GM12878 (cell line): Measurements from ENCODE around the gene OVOL1. TPM values are rescaled to one million over a fixed set of nuclear protein-coding genes. Genes with fewer than 3 reads are reported as not detected.

Source experiments
- ATAC-seq: fragments of 200-7000 bp; cut with Tn5 transposase; 3 replicates; pipeline ENCODE4 v1.9.1; 2020; ENCODE audit warnings: mild to moderate bottlenecking, moderate library complexity
- BruUV-seq: library from RNA; stranded (reverse); fragments of 400-500 nt; replicated peaks from 2 replicates; lab custom pipeline; 2021; lab: Mats Ljungman, UMichigan
- CTCF ChIA-PET: fragments of 300-600 bp; sonication (Branson Sonifier 250); formaldehyde crosslinking; extraction: SDS; loops from one replicate; lab custom pipeline; 2021; ENCODE audit warnings: inconsistent platforms; lab: Yijun Ruan, JAX
- POLR2A ChIA-PET: fragments of 350-600 bp; formaldehyde crosslinking; extraction: SDS; loops from one replicate; lab custom pipeline; 2021; ENCODE audit warnings: inconsistent platforms; lab: Charles Lee
- RAD21 ChIA-PET: fragments of 300-600 bp; sonication (Branson Sonifier 250); formaldehyde crosslinking; loops from one replicate; lab custom pipeline; 2023; ENCODE audit warnings: antibody characterized with exemption; ENCODE audit not compliant: unreplicated experiment; lab: Charles Lee
- SMC1A ChIA-PET: fragments of 300-600 bp; sonication (Branson Sonifier 250); formaldehyde crosslinking; loops from one replicate; lab custom pipeline; 2023; ENCODE audit not compliant: unreplicated experiment, uncharacterized antibody; lab: Charles Lee
- DNase-seq: peaks from one replicate; pipeline ENCODE4 v3.0.0-alpha.2; 2011; ENCODE audit warnings: low read depth, low spot score
- FAIRE-seq: peaks from 3 replicates; lab custom pipeline; 2011; peaks lifted over from hg19 to GRCh38; lab: Jason Lieb, UNC
- H2AFZ ChIP-seq: 2 replicates; pipeline ENCODE4 v1.6.0; 2011; ENCODE audit warnings: low read depth, low read length, control low read depth; ENCODE audit not compliant: control insufficient read depth
- H3K27ac ChIP-seq: 2 replicates; pipeline ENCODE4 v1.5.1; 2011; ENCODE audit warnings: control low read depth; ENCODE audit not compliant: control insufficient read depth, insufficient read depth
- H3K27me3 ChIP-seq, 2 experiments: replicated peaks in 1 of 2; 2 replicates each; pipeline versions ENCODE4 v1.6.0 to v1.6.1; 2011; ENCODE audit warnings: low read length in 1 of 2; ENCODE audit not compliant: control insufficient read depth in 2 of 2, insufficient read depth in 2 of 2
- H3K36me3 ChIP-seq, 2 experiments: 2 replicates each; pipeline ENCODE4 v1.5.1; 2011; ENCODE audit warnings: low read length in 1 of 2; ENCODE audit not compliant: control insufficient read depth in 2 of 2, insufficient read depth in 2 of 2
- H3K4me1 ChIP-seq: 2 replicates; pipeline ENCODE4 v1.6.1; 2011; ENCODE audit warnings: mild to moderate bottlenecking, low read length, moderate library complexity, mixed read lengths; ENCODE audit not compliant: control insufficient read depth, insufficient read depth
- H3K4me2 ChIP-seq: 2 replicates; pipeline ENCODE4 v1.6.0; 2011; ENCODE audit warnings: control low read depth; ENCODE audit not compliant: control insufficient read depth, insufficient read depth
- H3K4me3 ChIP-seq: fragments of 200-600 bp; sonication (generic); 2 replicates; pipeline ENCODE4 v1.5.1; 2016
- H3K79me2 ChIP-seq: 2 replicates; pipeline ENCODE4 v1.6.0; 2011; ENCODE audit warnings: low read length; ENCODE audit not compliant: control insufficient read depth, insufficient read depth
- H3K9ac ChIP-seq: 2 replicates; pipeline ENCODE4 v1.8.0; 2011; ENCODE audit warnings: low read length, control low read depth, mixed read lengths; ENCODE audit not compliant: control insufficient read depth, insufficient read depth
- H3K9me3 ChIP-seq: replicated peaks from 3 replicates; pipeline ENCODE4 v1.5.1; 2011; ENCODE audit warnings: mild to moderate bottlenecking, low read length; ENCODE audit not compliant: control insufficient read depth, insufficient read depth
- H4K20me1 ChIP-seq: 2 replicates; pipeline ENCODE4 v1.6.0; 2011; ENCODE audit not compliant: control insufficient read depth, insufficient read depth
- CHD1 ChIP-seq: IDR thresholded peaks from 2 replicates; pipeline ENCODE4 v1.6.1; 2012; ENCODE audit warnings: low read depth, low read length, improper control_type of control experiment
- RAD21 ChIP-seq: IDR thresholded peaks from 2 replicates; pipeline ENCODE4 v1.6.1; 2011; ENCODE audit warnings: mild to moderate bottlenecking, low read depth, low read length, moderate library complexity; ENCODE audit not compliant: insufficient read depth
- WGBS: methylation state at CpG from one replicate; pipeline ENCODE4 v1.1.6; 2016; ENCODE audit warnings: low lambda C conversion rate; ENCODE audit not compliant: insufficient replicate concordance, insufficient coverage; ENCODE audit errors: missing lambda C conversion rate; 5-methylcytosine and 5-hydroxymethylcytosine counted together
- in situ Hi-C: fragments of 300-500 bp; cut with MboI; formaldehyde crosslinking; loops from 9 replicates; pipeline ENCODE4 v1.14.3; 2018; ENCODE audit warnings: mixed read lengths
- intact Hi-C: fragments of 100-400 bp; cut with micrococcal nuclease; formaldehyde crosslinking; loops from one replicate; pipeline ENCODE4 v1.14.2; 2022; ENCODE audit not compliant: unreplicated experiment
- polyA plus RNA-seq, 11 experiments: library from polyadenylated mRNA; depleted of rRNA in 4 of 11; unstranded in 6 of 11; stranded (reverse) in 5 of 11; fragments of >200 nt; fragmentation: Nextera tagmentation in 4 of 11; fragmentation: Illumina TruSeq in 1 of 11; extraction: Ambion mirVana in 4 of 11; extraction: Trizol in 1 of 11; gene quantifications; 1 replicate in 1 of 11; 2 replicates in 10 of 11; pipeline versions ENCODE4 v1.2.1 to v1.2.3, GENCODE V29; 2011 to 2016; ENCODE audit warnings: inconsistent platforms in 2 of 11, missing spikeins in 2 of 11, low read depth in 1 of 11
- total RNA-seq, 4 experiments: library from RNA; depleted of rRNA in 3 of 4; stranded (reverse); fragments of >200 nt in 3 of 4; fragmentation: Illumina TruSeq in 1 of 4; extraction: Trizol in 1 of 4; gene quantifications; 2 replicates each; pipeline versions ENCODE4 v1.2.1 to v1.2.3, GENCODE V29; 2013 to 2021
- TF ChIP-seq, protein P1 (sequence below), 3 experiments: IDR thresholded peaks in 2 of 3; conservative IDR thresholded peaks in 1 of 3; 2 replicates each; pipeline ENCODE4 v1.5.1; 2011; ENCODE audit warnings: low read depth in 3 of 3, low read length in 3 of 3, mild to moderate bottlenecking in 3 of 3, control low read depth in 2 of 3, moderate library complexity in 2 of 3, inconsistent platforms in 1 of 3, mixed read lengths in 1 of 3; ENCODE audit not compliant: control insufficient read depth in 2 of 3, insufficient read depth in 1 of 3; ENCODE audit errors: extremely low read depth in 1 of 3

Gene OVOL1
- total and polyA plus RNA-seq, 10 of the 15 experiments (the other 5 are each of a cell fraction or from before 2014, with no cell fraction given), result 0.04 to 0.96 (median 0.09) TPM; not detected in 7

DNA sequence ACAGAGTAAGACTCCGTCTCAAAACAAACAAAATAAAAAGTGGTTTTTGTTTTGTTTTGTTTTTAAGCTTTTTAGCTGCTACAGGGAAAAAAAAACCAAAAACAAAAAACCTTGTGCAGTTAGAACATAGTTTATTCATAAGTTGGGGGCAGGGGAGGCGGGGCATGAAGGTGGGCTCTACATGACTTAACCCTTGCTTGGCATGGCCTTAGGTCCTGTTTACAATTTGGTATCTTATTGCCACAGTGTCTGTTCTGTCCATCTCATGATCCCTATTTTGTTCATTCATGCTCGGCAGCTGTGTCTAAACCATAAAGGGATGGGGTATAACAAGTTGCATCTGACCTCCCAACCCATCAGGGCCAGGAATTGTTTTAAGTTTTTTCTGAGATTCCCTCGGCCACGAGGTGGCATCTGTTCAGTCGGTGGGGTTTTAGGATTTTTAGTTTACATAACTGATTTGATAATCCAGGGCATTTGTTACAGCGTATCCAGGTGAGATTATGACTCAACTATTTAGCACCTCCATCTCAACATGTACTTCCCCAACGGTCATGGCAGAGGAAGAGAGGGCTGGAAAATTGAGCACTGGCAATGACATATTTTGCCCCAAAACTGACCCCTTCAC, 13.0 kb upstream of the OVOL1 start:
- ChIA-PET RAD21 (interaction anchor here (0.5 kb wide), 1 partner anchor 207 kb away, joined by 4 read pairs; no protein-coding TSS in a partner anchor), CTCF (interaction anchor here (1.0 to 8.7 kb wide), 4 partner anchors 44 to 112 kb away, joined by 3 to 192 read pairs (median 6); partner anchors contain the start of gene KAT5), POLR2A (interaction anchor here (0.6 to 1.0 kb wide), 2 partner anchors 63 to 277 kb away, joined by 5 read pairs; no protein-coding TSS in a partner anchor), SMC1A (interaction anchor here (1.0 to 1.4 kb wide), 2 partner anchors 62 kb away, joined by 3 to 4 read pairs; partner anchors contain the start of gene KAT5)
- no peak for FAIRE-seq
- intact Hi-C loops, result no loop called here
- Histone ChIP-seq H3K79me2 (no peaks in the 10 kb centered on the region), H3K9ac (no peak overlapping the region), H3K27me3 (no peaks in the 10 kb centered on the region), H3K4me1 (peaks cover 3% of the 10 kb centered on the region; the same call in 1 of the 2 replicates), H3K36me3 (peaks cover 3 to 4% of the 10 kb centered on the region in 2 experiments; a peak in 3 of 4 replicates), H4K20me1 (no peaks in the 10 kb centered on the region), H3K4me2 (no peak overlapping the region), H3K4me3 (no peak overlapping the region), H3K27ac (no peak overlapping the region), H2AFZ (no peak overlapping the region), H3K9me3 (no peaks in the 10 kb centered on the region)
- in situ Hi-C loops, result no loop called here
- ATAC-seq, result no peak
- 80% methylated on average over 8 of the region's 8 CpGs for WGBS
- TF ChIP-seq CHD1 (no peak), RAD21 (0 out of 2 replicates have a peak, but pooled peaks have one; percentile 9)
- TF ChIP-seq, protein P1, sequence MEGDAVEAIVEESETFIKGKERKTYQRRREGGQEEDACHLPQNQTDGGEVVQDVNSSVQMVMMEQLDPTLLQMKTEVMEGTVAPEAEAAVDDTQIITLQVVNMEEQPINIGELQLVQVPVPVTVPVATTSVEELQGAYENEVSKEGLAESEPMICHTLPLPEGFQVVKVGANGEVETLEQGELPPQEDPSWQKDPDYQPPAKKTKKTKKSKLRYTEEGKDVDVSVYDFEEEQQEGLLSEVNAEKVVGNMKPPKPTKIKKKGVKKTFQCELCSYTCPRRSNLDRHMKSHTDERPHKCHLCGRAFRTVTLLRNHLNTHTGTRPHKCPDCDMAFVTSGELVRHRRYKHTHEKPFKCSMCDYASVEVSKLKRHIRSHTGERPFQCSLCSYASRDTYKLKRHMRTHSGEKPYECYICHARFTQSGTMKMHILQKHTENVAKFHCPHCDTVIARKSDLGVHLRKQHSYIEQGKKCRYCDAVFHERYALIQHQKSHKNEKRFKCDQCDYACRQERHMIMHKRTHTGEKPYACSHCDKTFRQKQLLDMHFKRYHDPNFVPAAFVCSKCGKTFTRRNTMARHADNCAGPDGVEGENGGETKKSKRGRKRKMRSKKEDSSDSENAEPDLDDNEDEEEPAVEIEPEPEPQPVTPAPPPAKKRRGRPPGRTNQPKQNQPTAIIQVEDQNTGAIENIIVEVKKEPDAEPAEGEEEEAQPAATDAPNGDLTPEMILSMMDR (IDR thresholded peaks at IDR 0.05 in 2 of 3, conservative IDR thresholded peaks at IDR 0.05 in 1 of 3; ENCODE audit: control insufficient read depth in 2 of 3, extremely low read depth in 1 of 3, insufficient read depth in 1 of 3, low read depth in 3 of 3, low read length in 3 of 3), result 0 out of 6 replicates have a peak, but pooled peaks of 1 of the 3 experiments have one; percentile 17
- no TSS peak for BruUV-seq
- DNase-seq, result no peak
